Hematopoietic multipotent progenitor cell treated with erythropoietin and hydrocortisone succinate and interleukin-3 and kit ligand, for 15 days (in vitro differentiated cells): ENCODE results near the gene ZNF136.
A peak's percentile ranks its signal among the peaks of the same experiment; 100 is the strongest.

Experiments
- DNase-seq: peaks from one replicate; pipeline ENCODE4 v3.0.0-alpha.2; 2015; ENCODE audit warnings: low spot score

ZNF136 gene

DNA sequence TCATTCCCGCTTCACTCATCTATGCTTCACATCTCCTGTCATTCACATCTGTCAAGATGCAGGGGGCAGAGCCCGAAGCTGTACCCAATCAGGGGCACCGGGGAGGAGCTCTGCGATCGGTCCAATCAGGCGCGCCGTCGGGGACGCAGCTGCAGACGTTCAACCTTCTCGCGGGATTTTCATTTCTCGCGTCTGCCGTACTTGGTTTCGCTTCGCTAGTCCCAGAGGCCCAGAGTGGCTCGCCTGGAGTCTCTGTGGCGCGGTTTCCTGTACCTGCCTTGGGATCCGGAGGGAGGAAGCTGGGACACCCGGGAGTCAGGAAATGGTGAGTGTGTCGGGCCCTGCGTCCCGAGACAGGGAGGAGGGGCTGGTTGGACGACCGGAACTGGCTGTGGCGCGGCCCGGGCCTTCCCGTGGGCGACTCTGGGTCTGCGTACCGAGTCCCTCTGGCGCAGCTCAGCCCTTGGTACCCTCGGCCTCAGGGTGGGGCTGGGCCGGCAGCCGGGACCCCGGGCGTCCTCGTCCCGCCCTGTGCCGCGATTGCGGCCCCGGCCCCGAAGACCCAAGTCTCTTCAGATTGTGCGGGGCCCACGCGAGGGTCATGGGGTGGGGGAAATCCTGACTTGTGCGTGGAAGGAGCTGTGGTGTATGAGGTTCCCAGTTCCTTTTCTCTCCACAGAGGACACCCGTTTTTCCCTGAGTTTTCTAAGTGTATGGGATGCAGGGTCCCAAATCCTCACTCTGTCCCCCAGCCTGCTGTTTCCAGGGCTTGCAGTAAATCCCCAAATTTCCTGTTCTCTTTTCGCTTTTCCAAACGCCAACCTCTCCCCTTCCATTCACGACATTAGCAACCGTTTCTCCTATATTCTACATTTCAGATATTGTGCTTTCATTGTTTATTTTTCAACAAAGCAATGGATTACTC is at the start of gene ZNF136:
ZNF136 (plus strand) TSS at position 215 of the 925 bp plus-strand sequence; CDS start at position 323, 108 bp downstream.
- DNase-seq: peak; percentile 88

DNA sequence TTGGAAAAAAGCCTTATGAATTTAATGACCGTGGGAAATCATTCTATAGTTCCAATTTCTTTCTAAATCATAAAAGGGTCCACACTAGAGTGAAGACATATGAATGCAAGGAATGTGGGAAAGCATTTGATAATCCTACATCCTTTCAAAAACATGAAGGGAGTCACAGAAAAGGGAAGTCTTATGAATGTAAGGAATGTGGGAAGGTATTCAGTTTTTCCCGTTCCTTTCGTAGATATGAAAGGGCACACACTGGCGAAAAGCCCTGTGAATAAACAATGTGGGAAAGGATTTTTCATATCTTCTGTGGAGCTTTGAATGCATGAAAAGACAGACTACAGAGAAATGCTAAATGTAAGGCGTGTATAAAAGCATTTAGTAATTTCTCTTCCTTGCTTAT is 49.8 kb upstream of the ZNF136 start:
- DNase-seq: no peak

DNA sequence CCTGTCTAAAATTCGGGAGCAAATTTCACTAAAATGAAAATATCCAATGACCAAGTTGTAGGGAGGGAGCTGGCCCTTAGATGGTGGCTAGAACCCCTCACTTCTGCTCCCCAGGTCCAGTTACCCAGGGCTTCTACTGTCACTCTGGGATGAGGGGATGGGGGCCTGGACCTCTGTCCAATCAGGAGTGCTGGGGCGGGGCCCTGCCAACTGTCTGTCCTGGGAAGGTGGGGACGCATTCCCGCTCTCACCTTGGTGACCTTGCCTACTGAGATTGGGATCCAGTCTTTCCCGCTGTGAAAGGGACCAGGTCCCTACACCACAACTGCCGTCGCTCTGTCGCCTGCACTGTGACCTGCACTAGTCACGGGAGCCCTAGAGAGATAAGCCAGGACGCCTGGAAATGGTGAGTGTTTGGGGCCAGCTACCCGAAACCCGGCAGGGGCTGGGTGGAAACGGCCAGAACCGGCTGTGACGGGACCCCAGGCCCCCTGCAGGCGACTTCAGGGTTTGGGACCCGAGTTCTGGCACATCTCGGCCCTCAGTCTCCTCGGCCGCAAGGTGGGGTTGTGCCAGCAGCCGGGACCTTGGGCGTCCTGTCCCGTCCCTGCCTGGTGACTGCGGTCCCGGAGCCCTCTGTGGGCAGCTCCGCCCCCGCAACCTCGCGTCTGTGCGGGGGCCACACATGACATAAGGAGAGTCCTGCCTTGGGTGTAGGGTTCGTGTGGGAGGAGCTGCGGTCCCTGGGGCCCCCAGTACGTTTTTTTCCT is 45.5 kb upstream of the ZNF136 start:
- DNase-seq: no peak

DNA sequence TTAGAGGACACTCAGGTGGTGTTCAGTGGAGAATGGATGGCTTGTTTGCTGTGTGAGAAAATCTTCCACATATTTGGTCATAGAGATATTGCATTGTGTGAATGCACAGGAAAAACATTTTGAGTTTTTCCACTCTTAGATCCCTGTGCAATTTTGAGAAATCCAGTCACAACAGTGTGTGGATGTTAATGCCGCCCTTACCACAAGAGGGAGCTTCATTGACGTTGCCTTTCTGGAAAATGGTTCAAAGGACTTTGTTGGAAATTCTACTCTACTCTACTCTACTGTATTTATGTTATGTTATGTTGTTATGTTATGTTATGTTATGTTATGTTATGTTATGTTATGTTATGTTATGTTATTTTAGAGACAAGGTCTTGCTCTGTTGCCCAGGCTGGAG is 36.2 kb upstream of the ZNF136 start:
- no peak for DNase-seq

DNA sequence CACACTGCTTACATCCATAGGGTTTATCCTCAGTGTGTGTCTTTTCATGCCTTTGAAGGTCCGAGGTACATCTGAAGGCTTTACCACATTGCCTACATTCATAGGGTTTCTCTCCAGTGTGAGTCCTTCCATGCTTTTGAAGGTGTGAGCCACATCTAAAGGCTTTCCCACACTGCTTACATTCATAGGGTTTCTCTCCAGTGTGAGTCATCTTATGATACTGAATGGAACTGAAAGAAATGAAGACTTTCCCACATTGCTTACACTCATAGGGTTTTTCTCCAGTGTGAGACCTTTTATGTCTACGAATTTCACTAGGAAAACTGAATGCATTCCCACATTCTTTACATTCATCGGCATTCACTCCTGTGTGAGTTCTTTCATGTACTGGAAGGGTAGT is 29.8 kb upstream of the ZNF136 start:
- DNase-seq: no peak

DNA sequence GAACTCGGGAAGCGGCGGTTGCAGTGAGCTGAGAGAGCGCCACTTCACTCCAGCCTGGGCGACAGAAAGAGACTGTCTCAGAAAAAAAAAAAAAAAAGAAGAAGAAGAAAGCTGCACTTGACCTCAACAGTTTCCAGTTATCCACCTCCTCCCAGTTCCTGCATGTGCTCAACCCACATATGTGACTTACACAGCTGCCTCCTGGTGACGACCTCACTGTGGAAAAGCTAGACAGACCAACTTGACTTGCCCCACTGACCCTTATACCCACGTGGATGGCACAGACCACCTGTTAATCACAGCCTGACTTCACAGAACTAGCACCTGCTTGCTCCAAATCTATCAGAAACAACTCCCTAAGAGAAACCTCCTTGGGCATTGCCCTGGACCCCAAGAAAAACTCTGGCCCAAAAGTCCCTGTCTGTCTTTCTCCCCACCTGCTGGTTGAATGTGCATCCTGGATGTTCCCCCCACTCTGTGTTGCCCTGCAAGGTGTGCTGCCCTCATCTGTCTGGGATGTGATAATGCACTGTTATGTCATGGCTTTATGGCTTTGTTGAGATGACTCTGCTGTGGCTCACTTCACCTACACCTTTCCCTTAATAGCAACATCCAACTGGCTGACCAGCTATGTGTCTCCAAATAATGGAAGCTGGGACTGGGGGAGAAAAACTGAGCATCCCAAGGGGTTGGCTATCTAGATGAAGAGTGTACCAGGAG is 25.5 kb upstream of the ZNF136 start:
- no peak for DNase-seq

DNA sequence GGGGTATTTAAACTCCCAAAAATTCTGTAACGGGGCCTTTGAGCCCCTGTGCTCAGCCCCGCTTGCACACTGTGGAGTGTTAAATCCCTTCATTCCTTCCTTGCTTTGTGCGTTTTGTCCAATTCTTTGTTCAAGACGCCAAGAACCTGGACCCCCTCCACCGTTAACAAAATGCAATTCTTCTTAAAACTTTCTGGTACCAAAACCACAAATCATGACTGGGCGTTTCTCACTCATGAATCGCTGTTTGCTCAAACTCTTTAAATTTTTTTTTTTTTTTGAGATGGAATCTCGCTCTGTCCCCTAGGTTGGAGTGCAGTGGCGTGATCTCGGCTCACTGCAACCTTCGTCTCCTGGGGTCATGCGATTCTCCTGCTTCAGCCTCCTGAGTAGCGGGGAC is 23.6 kb upstream of the ZNF136 start:
- no peak for DNase-seq

DNA sequence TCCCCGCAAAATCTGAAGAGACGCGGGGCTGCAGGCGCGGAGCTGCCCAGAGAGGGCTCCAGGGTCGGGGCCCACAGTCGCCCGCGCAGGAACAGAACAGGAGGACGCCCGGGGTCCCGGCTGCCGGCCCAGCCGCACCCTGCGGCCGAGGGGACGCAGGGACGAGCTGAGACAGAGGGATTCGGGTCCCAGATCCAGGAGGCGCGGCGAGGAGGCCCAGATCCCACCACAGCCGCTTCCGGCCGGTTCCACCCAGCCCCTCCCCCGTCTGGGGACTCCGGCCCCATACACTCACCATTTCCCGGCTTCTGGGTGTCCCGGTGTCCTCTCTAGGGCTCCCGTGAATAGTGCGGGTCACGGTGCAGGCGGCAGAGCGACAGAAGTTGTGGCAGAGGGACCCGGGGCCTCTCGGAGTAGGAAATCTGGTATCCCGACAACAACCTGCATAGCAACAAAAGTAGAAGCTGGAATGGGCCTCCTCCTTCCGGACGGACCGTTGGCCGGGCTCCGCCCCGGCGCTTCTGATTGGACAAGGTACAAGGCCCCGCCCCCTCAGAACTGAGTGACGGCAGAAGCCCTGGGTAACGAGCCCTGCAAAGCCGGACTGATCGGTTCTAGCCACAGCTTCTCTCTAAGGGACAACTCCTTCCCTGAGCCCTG is 22.9 kb upstream of the ZNF136 start, which contains the start of gene ZNF20:
ZNF20 (minus strand) TSS at position 466 of the 660 bp plus-strand sequence; CDS start at position 298, 168 bp downstream.
- DNase-seq: peak; percentile 89

DNA sequence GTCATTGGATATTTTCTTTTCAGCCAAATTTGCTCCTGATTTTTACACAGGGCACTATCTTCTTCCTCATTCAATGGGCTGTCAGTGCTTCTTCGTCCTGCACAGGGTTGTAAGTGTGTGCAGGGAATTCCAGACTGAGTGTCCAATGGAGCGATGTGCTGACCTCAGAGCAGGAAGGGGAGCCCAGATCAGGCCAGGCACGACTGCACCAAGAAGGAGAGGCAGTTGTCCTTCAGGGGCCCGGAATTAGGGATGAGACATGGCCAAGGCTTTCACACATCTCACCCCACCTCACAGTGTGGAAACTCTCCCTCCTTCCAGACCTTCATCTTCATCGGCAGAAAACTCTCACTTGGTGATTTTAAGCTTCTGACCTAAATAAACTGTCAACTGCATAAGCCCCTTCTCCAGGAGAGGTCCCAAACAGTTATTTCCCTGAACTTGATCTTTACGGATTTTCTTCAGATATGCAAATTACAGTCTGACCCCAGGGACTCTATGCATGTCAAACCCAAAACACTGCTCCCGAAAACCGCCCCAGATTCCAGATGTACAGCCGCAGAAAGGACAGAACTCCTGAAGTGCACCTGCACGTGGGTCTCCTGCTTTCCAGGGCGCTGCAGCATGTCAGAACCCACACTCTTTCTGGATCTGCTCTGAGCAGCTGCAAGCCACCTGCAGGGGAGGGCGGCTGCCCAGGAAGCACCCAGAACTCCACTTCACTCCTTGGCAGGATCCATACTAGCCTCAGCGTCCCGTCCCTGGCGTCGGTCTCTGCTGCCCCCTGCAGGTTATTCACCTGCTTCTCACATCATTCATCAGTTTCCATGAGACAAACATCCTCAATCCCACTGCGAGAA is 22.1 kb upstream of the ZNF136 start:
- DNase-seq: peak; percentile 84

DNA sequence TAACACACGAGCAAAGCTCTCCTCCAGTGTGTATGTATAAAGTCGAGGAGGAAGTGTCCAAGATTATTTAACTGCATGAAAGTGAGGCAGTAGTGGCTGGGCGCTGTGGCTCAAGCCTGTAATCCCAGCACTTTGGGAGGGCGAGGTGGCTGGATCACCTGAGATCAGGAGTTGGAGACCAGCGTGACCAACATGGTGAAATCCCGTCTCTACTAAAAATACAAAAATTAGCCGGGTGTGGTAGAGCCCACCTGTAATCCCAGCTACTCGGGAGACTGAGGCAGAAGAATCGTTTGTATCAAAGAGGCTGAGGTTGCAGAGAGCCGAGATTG is 21.5 kb upstream of the ZNF136 start:
- no peak for DNase-seq

DNA sequence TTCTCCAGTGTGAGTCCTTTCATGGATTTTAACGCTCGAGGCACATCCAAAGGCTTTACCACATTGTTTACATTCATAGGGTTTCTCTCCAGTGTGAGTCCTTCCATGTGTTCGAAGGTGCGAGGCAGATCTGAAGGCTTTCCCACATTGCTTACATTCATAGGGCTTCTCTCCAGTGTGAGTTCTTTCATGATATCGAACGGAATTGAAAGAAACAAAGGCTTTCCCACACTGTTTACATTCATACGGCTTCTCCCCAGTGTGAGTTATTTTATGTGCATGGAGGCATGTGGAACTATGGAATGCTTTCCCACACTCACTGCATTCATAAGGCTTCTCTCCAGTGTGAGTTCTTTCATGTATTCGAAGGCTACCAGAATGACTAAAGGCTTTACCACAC is 17.5 kb upstream of the ZNF136 start:
- DNase-seq: no peak

DNA sequence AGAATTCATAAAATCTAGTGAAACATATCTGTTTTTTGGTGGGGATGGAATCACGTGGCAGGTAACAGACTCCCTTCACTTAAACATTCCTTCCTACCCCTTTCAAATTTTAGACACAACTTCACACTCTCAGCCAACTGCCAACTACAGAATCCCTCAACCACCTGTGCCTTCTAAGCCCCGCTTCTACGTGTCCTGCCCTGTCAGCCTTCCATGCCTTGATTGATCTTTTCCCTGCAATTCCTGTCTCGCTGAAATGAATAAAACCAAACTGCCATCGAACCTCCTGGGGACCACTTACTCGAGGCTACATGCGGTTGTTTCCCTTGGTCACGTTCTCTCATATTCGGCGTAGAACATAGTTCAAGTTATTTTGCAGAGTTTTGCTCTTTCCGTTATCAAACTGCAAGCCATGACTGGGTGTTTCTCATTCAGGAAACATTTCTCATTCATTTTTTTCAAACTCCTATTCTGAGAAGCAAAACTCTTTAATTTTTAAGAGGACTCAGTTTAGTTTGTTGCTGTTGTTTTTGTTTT is 7.5 kb upstream of the ZNF136 start:
- DNase-seq: no peak

DNA sequence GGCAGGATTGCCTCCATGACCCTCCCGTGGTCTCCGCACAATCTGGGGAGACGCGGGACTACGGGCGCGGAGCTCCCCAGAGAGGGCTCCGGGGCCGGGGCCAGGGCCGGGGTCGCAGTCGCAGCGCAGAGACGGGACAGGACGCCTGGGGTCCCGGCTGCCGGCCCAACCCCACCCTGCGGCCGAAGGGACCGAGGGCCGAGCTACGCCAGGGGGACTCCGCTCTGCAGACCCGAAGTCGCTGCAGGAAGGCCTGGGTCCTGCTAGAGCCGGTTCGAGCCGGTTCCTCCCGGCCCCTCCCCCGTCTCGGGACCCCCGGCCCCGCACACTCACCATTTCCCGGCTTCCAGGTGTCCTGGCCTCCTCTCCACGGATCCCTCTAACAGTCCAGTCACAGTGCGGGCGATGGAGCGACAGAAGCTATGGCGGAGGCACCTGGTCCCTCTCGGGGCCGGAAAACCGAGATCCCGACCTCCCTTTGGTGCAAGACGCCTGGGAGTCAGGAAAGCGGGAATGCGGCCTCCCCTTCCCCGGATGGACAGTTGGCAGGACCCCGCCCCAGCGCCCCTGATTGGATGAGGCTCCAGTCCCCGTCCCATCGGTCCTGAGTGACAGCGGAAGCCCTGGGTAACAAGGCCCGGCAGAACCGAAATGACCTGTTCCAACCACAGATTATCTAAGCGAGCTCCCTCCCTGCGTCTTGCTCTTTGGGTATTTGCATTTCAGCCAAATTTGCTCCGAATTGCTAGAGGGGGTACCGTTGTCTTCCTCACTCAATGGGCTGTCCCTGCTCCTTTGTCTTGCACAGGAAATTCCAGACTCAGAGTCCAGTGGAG is 6.5 kb upstream of the ZNF136 start, which contains the start of gene ZNF625:
ZNF625 (minus strand) TSS at position 512 of the 836 bp plus-strand sequence; CDS start at position 336, 176 bp downstream.
- no peak for DNase-seq

DNA sequence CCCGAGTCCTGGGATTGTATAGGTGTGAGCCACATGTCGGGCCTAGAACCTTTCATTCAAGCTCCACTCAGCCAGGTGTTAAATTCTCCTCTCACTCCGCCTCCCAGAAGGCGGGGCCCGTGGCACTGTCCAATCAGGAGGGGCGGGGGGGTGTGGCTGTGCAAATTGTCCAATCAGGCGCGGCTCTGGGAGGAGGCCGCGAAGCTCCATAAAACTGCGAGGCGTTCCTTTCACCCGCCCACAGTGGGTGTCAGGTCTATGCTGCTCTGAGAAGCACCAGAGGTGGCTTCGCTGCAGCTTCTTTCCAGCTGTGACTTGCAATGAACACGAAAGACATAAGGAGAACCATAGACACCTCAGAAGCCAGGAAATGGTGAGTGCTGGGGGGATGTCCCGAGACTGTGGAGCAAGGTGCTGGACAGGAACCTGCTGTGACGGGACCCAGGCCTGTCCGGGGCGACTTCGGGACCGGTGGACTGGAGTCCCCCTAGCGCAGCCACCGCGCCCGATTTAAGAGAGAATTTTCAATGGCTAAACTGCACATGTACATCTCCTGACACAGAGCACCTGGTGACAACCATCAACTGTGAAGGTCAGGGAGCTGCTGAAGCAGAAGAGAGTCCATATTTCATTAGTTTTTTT is 3.0 kb upstream of the ZNF136 start:
- DNase-seq: no peak

DNA sequence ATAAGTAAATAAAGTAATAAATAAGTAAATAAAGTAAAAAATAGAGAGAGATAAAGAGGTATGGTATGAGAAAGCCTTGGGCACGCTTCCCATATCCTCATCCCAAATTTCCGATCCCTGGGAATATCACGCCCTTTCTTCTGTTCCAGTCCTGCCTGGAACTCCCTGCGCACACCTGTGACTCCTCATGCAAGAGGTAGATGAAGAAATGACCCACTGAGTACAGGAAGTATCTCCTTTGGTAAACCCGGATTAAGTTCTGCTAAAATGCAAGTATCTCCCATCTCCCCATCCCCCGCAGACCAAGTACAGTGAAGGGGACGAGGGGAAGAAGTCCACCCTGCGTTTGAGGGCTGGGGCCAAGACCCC is 399 bp upstream of the ZNF136 start:
- DNase-seq: no peak

DNA sequence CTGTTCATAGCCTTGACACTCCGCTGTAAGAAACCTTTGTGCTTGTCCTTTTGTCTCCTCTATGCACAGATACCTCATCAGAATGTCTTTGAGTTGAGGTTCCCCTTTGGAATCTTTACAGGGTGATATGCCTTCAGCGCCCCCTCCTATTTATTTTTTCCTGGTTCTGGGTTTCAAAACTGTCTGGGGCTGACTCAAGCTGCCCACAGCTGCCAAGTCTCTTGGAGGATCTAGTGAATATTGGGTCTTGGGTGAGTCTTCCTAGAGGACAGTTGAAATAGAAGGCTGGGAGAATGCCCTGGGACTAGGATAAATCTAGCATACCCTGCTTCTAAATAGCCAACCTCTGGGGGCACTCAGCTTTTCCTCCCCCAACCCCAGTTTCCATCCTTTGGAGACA is 930 bp downstream of the ZNF136 start:
- DNase-seq: no peak

DNA sequence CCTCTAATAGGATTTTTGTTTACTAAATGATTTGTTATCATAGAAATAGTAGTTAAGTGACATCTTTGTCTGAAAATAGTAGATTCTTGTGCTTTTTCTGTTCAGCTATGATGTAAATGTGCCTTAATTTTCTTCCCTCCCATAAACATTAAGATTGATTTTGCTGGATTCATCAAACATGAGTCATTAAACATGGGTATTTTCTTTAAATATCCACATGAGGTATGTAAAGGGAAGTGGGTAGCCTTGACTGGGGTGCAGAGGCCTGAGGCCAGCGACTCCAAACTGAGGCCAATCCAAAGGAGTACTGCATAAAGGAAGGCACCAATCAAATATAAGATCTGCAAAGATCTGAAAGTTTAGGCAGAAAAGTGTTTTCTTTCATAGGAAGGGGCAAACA is 3.7 kb downstream of the ZNF136 start:
- no peak for DNase-seq

DNA sequence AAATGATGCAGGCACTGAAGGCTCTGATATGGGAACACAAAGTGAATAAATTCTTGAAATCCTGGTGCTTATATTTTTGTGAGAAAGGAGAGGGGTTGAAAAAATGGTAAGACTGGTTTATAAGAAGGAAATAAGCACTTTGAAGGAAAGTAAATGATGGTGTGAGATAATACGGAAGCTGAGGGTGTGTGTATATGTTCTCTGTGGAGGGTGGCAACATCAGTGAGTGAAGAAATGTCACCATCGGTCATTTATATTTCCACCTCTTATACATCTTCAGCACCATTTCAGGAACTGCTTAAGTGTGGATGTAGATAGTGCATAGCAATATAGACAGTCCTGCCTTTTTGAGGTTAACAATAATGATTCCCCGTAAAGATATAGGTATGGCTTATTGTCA is 17.5 kb downstream of the ZNF136 start:
- no peak for DNase-seq

DNA sequence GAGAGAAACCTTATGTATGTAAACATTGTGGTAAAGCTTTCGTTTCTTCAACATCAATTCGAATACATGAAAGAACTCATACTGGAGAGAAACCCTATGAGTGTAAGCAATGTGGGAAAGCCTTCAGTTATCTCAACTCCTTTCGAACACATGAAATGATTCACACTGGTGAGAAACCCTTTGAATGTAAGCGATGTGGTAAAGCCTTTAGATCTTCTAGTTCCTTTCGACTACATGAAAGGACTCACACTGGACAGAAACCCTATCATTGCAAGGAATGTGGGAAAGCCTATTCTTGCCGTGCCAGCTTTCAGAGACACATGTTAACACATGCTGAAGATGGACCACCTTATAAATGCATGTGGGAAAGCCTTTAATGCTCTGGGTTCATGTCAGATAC is 24.7 kb downstream of the ZNF136 start:
- no peak for DNase-seq
